HEK293 (cell line): ENCODE measurements around the gene SLC1A3.

Experiments
- CTCF ChIA-PET: fragments of 350-600 bp; formaldehyde crosslinking; extraction: SDS; loops from one replicate; lab custom pipeline; 2021; ENCODE audit warnings: antibody characterized with exemption; lab: Yijun Ruan, JAX
- POLR2A ChIA-PET: fragments of 300-600 bp; formaldehyde crosslinking; extraction: SDS; loops from one replicate; lab custom pipeline; 2020; ENCODE audit warnings: antibody characterized with exemption, inconsistent platforms; lab: Yijun Ruan, JAX
- H3K27ac ChIP-seq: fragments of 200-500 bp; sonication (Bioruptor generic); 2 replicates; pipeline ENCODE4 v1.5.1; 2014; ENCODE audit warnings: low read depth, low read length, control low read depth, inconsistent platforms; ENCODE audit errors: extremely low read depth
- H3K36me3 ChIP-seq, 2 experiments: fragments of 200-500 bp in 1 of 2; sonication (Bioruptor generic) in 1 of 2; 1 replicate in 1 of 2; 2 replicates in 1 of 2; pipeline ENCODE4 v1.5.1; 2014 to 2017; ENCODE audit warnings: inconsistent platforms in 2 of 2, low read length in 2 of 2; ENCODE audit not compliant: control insufficient read depth in 2 of 2, insufficient read depth in 1 of 2
- H3K4me1 ChIP-seq: fragments of 200-500 bp; sonication (Bioruptor generic); 2 replicates; pipeline ENCODE4 v1.5.1; 2014; ENCODE audit warnings: mild to moderate bottlenecking, low read length, inconsistent platforms; ENCODE audit not compliant: control insufficient read depth, insufficient read depth
- H3K4me3 ChIP-seq: 2 replicates; pipeline ENCODE4 v1.5.1; 2011; ENCODE audit warnings: low read depth, mild to moderate bottlenecking, control low read depth, low read length, moderate library complexity
- H3K9me3 ChIP-seq: fragments of 200-500 bp; sonication (Bioruptor generic); 2 replicates; pipeline ENCODE4 v1.5.1; 2014; ENCODE audit warnings: low read depth, low read length, inconsistent platforms; ENCODE audit not compliant: control insufficient read depth, insufficient read depth
- GLIS2 ChIP-seq: fragments of 450-650 bp; formaldehyde crosslinking; IDR thresholded peaks from 2 replicates; pipeline ENCODE4 v1.5.1; 2016; ENCODE audit warnings: missing biosample characterization, missing genetic modification characterization
- KLF10 ChIP-seq: fragments of 450-650 bp; IDR thresholded peaks from 2 replicates; pipeline ENCODE4 v1.5.1; 2018; ENCODE audit warnings: missing biosample characterization, mild to moderate bottlenecking, missing genetic modification characterization
- OVOL3 ChIP-seq: fragments of 450-650 bp; formaldehyde crosslinking; IDR thresholded peaks from 2 replicates; pipeline ENCODE4 v1.5.1; 2016; ENCODE audit warnings: missing biosample characterization, missing genetic modification characterization
- PRDM4 ChIP-seq: fragments of 450-650 bp; formaldehyde crosslinking; IDR thresholded peaks from 2 replicates; pipeline ENCODE4 v1.5.1; 2017; ENCODE audit warnings: missing biosample characterization, missing genetic modification characterization
- ZBTB6 ChIP-seq: fragments of 450-650 bp; formaldehyde crosslinking; IDR thresholded peaks from 2 replicates; pipeline ENCODE4 v1.5.1; 2017; ENCODE audit warnings: missing biosample characterization, missing genetic modification characterization
- ZBTB7A ChIP-seq: fragments of 450-650 bp; formaldehyde crosslinking; IDR thresholded peaks from 2 replicates; pipeline ENCODE4 v1.5.1; 2016; ENCODE audit warnings: low read depth, missing biosample characterization, missing genetic modification characterization
- ZNF148 ChIP-seq: fragments of 450-650 bp; formaldehyde crosslinking; IDR thresholded peaks from 2 replicates; pipeline ENCODE4 v1.5.0; 2017; ENCODE audit warnings: missing biosample characterization, missing genetic modification characterization, borderline replicate concordance
- ZNF24 ChIP-seq: fragments of 450-650 bp; formaldehyde crosslinking; IDR thresholded peaks from 2 replicates; pipeline ENCODE4 v1.5.1; 2016; ENCODE audit warnings: missing biosample characterization, missing genetic modification characterization
- ZNF274 ChIP-seq, 2 experiments: fragments of 200-500 bp in 1 of 2; fragments of 450-650 bp in 1 of 2; sonication (Bioruptor generic) in 1 of 2; formaldehyde crosslinking in 1 of 2; IDR thresholded peaks; 2 replicates each; pipeline versions ENCODE4 v1.5.1 to v1.6.1; 2014 to 2016; ENCODE audit warnings: borderline replicate concordance in 1 of 2, inconsistent platforms in 1 of 2, low read length in 1 of 2, missing biosample characterization in 1 of 2, missing genetic modification characterization in 1 of 2
- ZNF292 ChIP-seq: fragments of 450-650 bp; formaldehyde crosslinking; IDR thresholded peaks from 2 replicates; pipeline ENCODE4 v1.5.1; 2016; ENCODE audit warnings: low read depth, missing biosample characterization, missing genetic modification characterization, borderline replicate concordance
- ZNF335 ChIP-seq: fragments of 450-650 bp; formaldehyde crosslinking; conservative IDR thresholded peaks from 2 replicates; pipeline ENCODE4 v1.5.1; 2016; ENCODE audit warnings: missing biosample characterization, missing genetic modification characterization
- ZNF362 ChIP-seq: fragments of 450-650 bp; formaldehyde crosslinking; IDR thresholded peaks from 2 replicates; pipeline ENCODE4 v1.5.1; 2016; ENCODE audit warnings: missing biosample characterization, missing genetic modification characterization
- ZNF416 ChIP-seq: fragments of 450-650 bp; formaldehyde crosslinking; IDR thresholded peaks from 2 replicates; pipeline ENCODE4 v1.5.1; 2016; ENCODE audit warnings: missing biosample characterization, missing genetic modification characterization
- ZNF518A ChIP-seq: fragments of 450-650 bp; formaldehyde crosslinking; conservative IDR thresholded peaks from 2 replicates; pipeline ENCODE4 v1.5.1; 2016; ENCODE audit warnings: low read depth, missing biosample characterization, missing genetic modification characterization
- ZNF544 ChIP-seq: fragments of 450-650 bp; formaldehyde crosslinking; IDR thresholded peaks from 2 replicates; pipeline ENCODE4 v1.5.0; 2017; ENCODE audit warnings: missing biosample characterization, missing genetic modification characterization
- ZNF561 ChIP-seq: fragments of 450-650 bp; IDR thresholded peaks from 2 replicates; pipeline ENCODE4 v1.5.1; 2018; ENCODE audit warnings: missing biosample characterization, missing genetic modification characterization, borderline replicate concordance
- ZNF670 ChIP-seq: fragments of 450-650 bp; formaldehyde crosslinking; IDR thresholded peaks from 2 replicates; pipeline ENCODE4 v1.5.1; 2016; ENCODE audit warnings: missing biosample characterization, missing genetic modification characterization, low read depth
- TF ChIP-seq, protein P1 (sequence below): fragments of 450-650 bp; formaldehyde crosslinking; IDR thresholded peaks from 2 replicates; pipeline ENCODE4 v1.5.1; 2016; ENCODE audit warnings: missing biosample characterization, missing genetic modification characterization

SLC1A3 gene

DNA sequence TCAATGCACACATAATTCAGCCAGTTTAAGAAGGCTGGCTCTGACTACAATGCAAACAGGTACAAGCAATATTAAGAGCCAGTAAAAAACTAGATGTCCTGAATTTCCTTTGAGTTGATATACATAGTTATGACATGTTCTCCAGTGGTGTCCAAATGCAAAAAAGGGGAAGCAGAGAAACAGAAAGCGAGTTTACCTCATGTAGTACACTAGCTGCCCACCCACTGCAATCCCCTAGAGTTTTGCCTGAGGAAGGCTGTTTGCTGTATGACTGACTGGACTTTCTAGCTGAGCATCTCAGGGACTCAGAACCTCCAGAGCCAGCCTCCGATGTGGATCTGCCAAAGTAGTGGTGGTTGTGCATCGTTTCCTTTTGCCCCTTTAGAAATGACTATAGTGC, 44.8 kb upstream of the SLC1A3 start:
- no peaks in the 10 kb centered on the region for H3K9me3 ChIP-seq
- ChIA-PET CTCF (interaction anchor here (1.1 kb wide), 1 partner anchor 129 kb away, joined by 3 read pairs; no protein-coding TSS in a partner anchor), POLR2A (interaction anchor here (0.7 kb wide), 1 partner anchor 132 kb away, joined by 3 read pairs; no protein-coding TSS in a partner anchor)
- no peaks in the 10 kb centered on the region for H3K4me1 ChIP-seq
- no peak for TF ChIP-seq ZNF24
- TF ChIP-seq OVOL3 (tag by site-specific recombination), result no peak
- no peak for TF ChIP-seq ZNF544 (tag by site-specific recombination)
- TF ChIP-seq ZNF561, result no peak
- TF ChIP-seq ZBTB6 (tag by site-specific recombination), result no peak
- TF ChIP-seq ZNF148 (tag by site-specific recombination), result no peak
- TF ChIP-seq, protein P1, sequence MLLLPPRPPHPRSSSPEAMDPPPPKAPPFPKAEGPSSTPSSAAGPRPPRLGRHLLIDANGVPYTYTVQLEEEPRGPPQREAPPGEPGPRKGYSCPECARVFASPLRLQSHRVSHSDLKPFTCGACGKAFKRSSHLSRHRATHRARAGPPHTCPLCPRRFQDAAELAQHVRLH, result no peak
- no peak for TF ChIP-seq ZNF292
- TF ChIP-seq ZNF416 (tag by site-specific recombination), result no peak
- TF ChIP-seq ZBTB7A (tag by site-specific recombination), result no peak
- no peak for TF ChIP-seq GLIS2
- TF ChIP-seq ZNF670 (tag by site-specific recombination), result no peak
- no peak for TF ChIP-seq ZNF335 (tag by site-specific recombination)
- TF ChIP-seq ZNF518A, result no peak
- TF ChIP-seq ZNF274 (IDR thresholded peaks at IDR 0.05; ENCODE audit: low read length), result no peak
- no peak for TF ChIP-seq ZNF274 (tag by site-specific recombination; IDR thresholded peaks at IDR 0.05; ENCODE audit: borderline replicate concordance)
- TF ChIP-seq KLF10 (tag by site-specific recombination), result no peak
- no peak for TF ChIP-seq ZNF362
- no peak for TF ChIP-seq PRDM4 (tag by site-specific recombination)
- H3K36me3 ChIP-seq, result no peaks in the 10 kb centered on the region
- H3K27ac ChIP-seq, result no peak overlapping the region
- H3K4me3 ChIP-seq, result no peak overlapping the region
